Trophoblast cell (in vitro differentiated cells and primary cell): ENCODE data around the gene OR1A1.
"Not testable (repeated sequence)": the region's sequence is repeated elsewhere in the genome, so short reads cannot be mapped to it uniquely, and the experiment has no call there.

Experiments
- DNase-seq, 2 donors: peaks; one replicate each; pipeline ENCODE4 v3.0.0-alpha.2; 2016
- H2AFZ ChIP-seq: 2 replicates; pipeline ENCODE4 v1.6.1; 2013; ENCODE audit warnings: low read length, moderate library complexity, mild to moderate bottlenecking; ENCODE audit not compliant: insufficient read depth, poor library complexity
- H2AK5ac ChIP-seq: 2 replicates; pipeline ENCODE4 v1.6.1; 2013; ENCODE audit warnings: mild to moderate bottlenecking, low read length
- H2BK120ac ChIP-seq: 2 replicates; pipeline ENCODE4 v1.6.1; 2013; ENCODE audit warnings: low read length, mild to moderate bottlenecking, moderate library complexity; ENCODE audit not compliant: insufficient read depth, poor library complexity
- H2BK12ac ChIP-seq: 2 replicates; pipeline ENCODE4 v1.6.1; 2013; ENCODE audit warnings: mild to moderate bottlenecking, low read length, moderate library complexity
- H2BK5ac ChIP-seq: 2 replicates; pipeline ENCODE4 v1.6.1; 2013; ENCODE audit warnings: low read length, low read depth, moderate library complexity, mild to moderate bottlenecking; ENCODE audit not compliant: poor library complexity
- H3K14ac ChIP-seq: 2 replicates; pipeline ENCODE4 v1.6.1; 2013; ENCODE audit warnings: mild to moderate bottlenecking, low read length
- H3K18ac ChIP-seq: 2 replicates; pipeline ENCODE4 v1.6.1; 2013; ENCODE audit warnings: mild to moderate bottlenecking, low read length
- H3K23ac ChIP-seq: 2 replicates; pipeline ENCODE4 v1.6.1; 2013; ENCODE audit warnings: low read length
- H3K27ac ChIP-seq: 2 replicates; pipeline ENCODE4 v1.5.1; 2013; ENCODE audit warnings: low read depth, mild to moderate bottlenecking, inconsistent platforms, low read length, moderate library complexity
- H3K27me3 ChIP-seq: 2 replicates; pipeline ENCODE4 v1.6.1; 2013; ENCODE audit warnings: inconsistent platforms, mild to moderate bottlenecking, low read length, moderate library complexity; ENCODE audit not compliant: insufficient read depth
- H3K36me3 ChIP-seq, 2 experiments: 1 replicate in 1 of 2; 2 replicates in 1 of 2; pipeline ENCODE4 v1.6.1; 2013; ENCODE audit warnings: low read length in 2 of 2, mild to moderate bottlenecking in 2 of 2, moderate library complexity in 1 of 2; ENCODE audit not compliant: insufficient read depth in 2 of 2, control insufficient read depth in 1 of 2
- H3K4ac ChIP-seq: 2 replicates; pipeline ENCODE4 v1.6.1; 2013; ENCODE audit warnings: low read depth, mild to moderate bottlenecking, low read length, moderate library complexity
- H3K4me1 ChIP-seq, 2 experiments: 1 replicate in 1 of 2; 2 replicates in 1 of 2; pipeline ENCODE4 v1.6.1; 2013; ENCODE audit warnings: low read length in 2 of 2, mild to moderate bottlenecking in 2 of 2, moderate library complexity in 1 of 2; ENCODE audit not compliant: insufficient read depth in 2 of 2, control insufficient read depth in 1 of 2
- H3K4me2 ChIP-seq: 2 replicates; pipeline ENCODE4 v1.6.1; 2013; ENCODE audit warnings: inconsistent platforms, mild to moderate bottlenecking, low read length, moderate library complexity
- H3K4me3 ChIP-seq: 2 replicates; pipeline ENCODE4 v1.5.1; 2013; ENCODE audit warnings: mild to moderate bottlenecking, low read depth, low read length, inconsistent platforms
- H3K79me1 ChIP-seq: one replicate; pipeline ENCODE4 v1.6.1; 2013; ENCODE audit warnings: low read length
- H3K79me2 ChIP-seq: 2 replicates; pipeline ENCODE4 v1.6.1; 2013; ENCODE audit warnings: low read length, mild to moderate bottlenecking; ENCODE audit not compliant: control insufficient read depth, insufficient read depth, poor library complexity
- H3K9ac ChIP-seq: 2 replicates; pipeline ENCODE4 v1.6.1; 2013; ENCODE audit warnings: mild to moderate bottlenecking, low read length
- H3K9me3 ChIP-seq: 2 replicates; pipeline ENCODE4 v1.6.1; 2013; ENCODE audit warnings: low read depth, mild to moderate bottlenecking, control low read depth, inconsistent platforms, low read length; ENCODE audit not compliant: insufficient read depth
- H4K12ac ChIP-seq: 2 replicates; pipeline ENCODE4 v1.6.1; 2013; ENCODE audit warnings: low read depth, mild to moderate bottlenecking, low read length, moderate library complexity
- H4K8ac ChIP-seq: 2 replicates; pipeline ENCODE4 v1.6.1; 2013; ENCODE audit warnings: low read depth, mild to moderate bottlenecking, low read length, moderate library complexity
- H4K91ac ChIP-seq: one replicate; pipeline ENCODE4 v1.6.1; 2013; ENCODE audit warnings: low read depth, mild to moderate bottlenecking, low read length, moderate library complexity
- WGBS: extraction: QIAGEN DNeasy Blood & Tissue Kit; methylation state at CpG from one replicate; pipeline ENCODE4 v1.1.7; 2013; ENCODE audit warnings: missing lambda C conversion rate; ENCODE audit not compliant: insufficient read length, insufficient coverage; ENCODE audit errors: extremely low coverage; 5-methylcytosine and 5-hydroxymethylcytosine counted together

The OR1A1 gene

GRCh38 chr17:3208484-3208883 is 1.0 kb downstream of the OR1A1 start:
- Histone ChIP-seq H3K4me3 (no peak overlapping the region), H3K4me1 (no peaks in the 10 kb centered on the region), H4K91ac (no peak overlapping the region), H3K79me1 (no peaks in the 10 kb centered on the region), H3K18ac (no peak overlapping the region), H2BK120ac (no peak overlapping the region), H3K79me2 (no peaks in the 10 kb centered on the region), H3K23ac (no peak overlapping the region), H4K12ac (no peak overlapping the region), H3K9ac (no peak overlapping the region), H4K8ac (no peak overlapping the region), H3K14ac (no peak overlapping the region), H3K4me2 (no peak overlapping the region), H3K27ac (no peak overlapping the region), H2BK5ac (no peak overlapping the region), H2AFZ (no peak overlapping the region), H3K36me3 (no peaks in the 10 kb centered on the region), H2BK12ac (no peak overlapping the region), H3K9me3 (peaks cover 5% of the 10 kb centered on the region), H3K27me3 (no peaks in the 10 kb centered on the region), H3K4ac (no peak overlapping the region), H2AK5ac (no peak overlapping the region)
- no CpG with 5 or more reads among the region's 6 CpGs for WGBS
- no peak for DNase-seq

GRCh38 chr17:3213001-3213400 is 5.5 kb downstream of the OR1A1 start:
- no peak overlapping the region for H4K8ac ChIP-seq
- WGBS, result no CpG with 5 or more reads among the region's 3 CpGs
- no peak overlapping the region for H2BK5ac ChIP-seq
- H3K4me2 ChIP-seq, result no peak overlapping the region
- H4K12ac ChIP-seq, result no peak overlapping the region
- no peak overlapping the region for H3K4me3 ChIP-seq
- no peak overlapping the region for H3K14ac ChIP-seq
- H2AK5ac ChIP-seq, result no peak overlapping the region
- no peak overlapping the region for H3K4ac ChIP-seq
- H2BK120ac ChIP-seq, result no peak overlapping the region
- no peak overlapping the region for H2AFZ ChIP-seq
- no peak overlapping the region for H3K27ac ChIP-seq
- H3K23ac ChIP-seq, result no peak overlapping the region
- DNase-seq, result no peak
- peaks cover 10% of the 10 kb centered on the region for H3K9me3 ChIP-seq
- H3K36me3 ChIP-seq, result no peaks in the 10 kb centered on the region
- H2BK12ac ChIP-seq, result no peak overlapping the region
- H3K79me1 ChIP-seq, result no peaks in the 10 kb centered on the region
- no peaks in the 10 kb centered on the region for H3K27me3 ChIP-seq
- H3K4me1 ChIP-seq, result no peaks in the 10 kb centered on the region
- no peak overlapping the region for H3K18ac ChIP-seq
- H3K9ac ChIP-seq, result no peak overlapping the region
- H4K91ac ChIP-seq, result no peak overlapping the region
- no peaks in the 10 kb centered on the region for H3K79me2 ChIP-seq

- H3K9ac ChIP-seq, result no peak overlapping the region
- H4K8ac ChIP-seq, result no peak overlapping the region
- H3K18ac ChIP-seq, result no peak overlapping the region
- H2BK12ac ChIP-seq, result no peak overlapping the region
- H3K79me2 ChIP-seq, result no peaks in the 10 kb centered on the region
- H3K4me3 ChIP-seq, result no peak overlapping the region
- no peak overlapping the region for H3K23ac ChIP-seq
- H4K12ac ChIP-seq, result no peak overlapping the region
- H3K27me3 ChIP-seq, result no peaks in the 10 kb centered on the region
- H3K4me2 ChIP-seq, result no peak overlapping the region
- H2AK5ac ChIP-seq, result no peak overlapping the region
- H3K4ac ChIP-seq, result no peak overlapping the region
- H3K9me3 ChIP-seq, result peaks cover 7% of the 10 kb centered on the region
- no peak overlapping the region for H2BK5ac ChIP-seq
- no CpG with 5 or more reads among the region's 6 CpGs for WGBS
- H3K36me3 ChIP-seq, result no peaks in the 10 kb centered on the region
- no peak overlapping the region for H2AFZ ChIP-seq
- no peak overlapping the region for H4K91ac ChIP-seq
- H3K27ac ChIP-seq, result no peak overlapping the region
- DNase-seq, result no peak
- H3K14ac ChIP-seq, result no peak overlapping the region
- H3K79me1 ChIP-seq, result no peaks in the 10 kb centered on the region
- H3K4me1 ChIP-seq, result no peaks in the 10 kb centered on the region
- no peak overlapping the region for H2BK120ac ChIP-seq
Measured at GRCh38 chr17:3213587-3213986, 6.1 kb downstream of the OR1A1 start.

GRCh38 chr17:3219978-3220377 is 12.5 kb downstream of the OR1A1 start:
- not testable (repeated sequence) for H3K23ac ChIP-seq, H3K4me3 ChIP-seq, H2AK5ac ChIP-seq, H4K8ac ChIP-seq, H3K79me1 ChIP-seq, H3K18ac ChIP-seq, DNase-seq, H3K27me3 ChIP-seq, H3K9ac ChIP-seq, H3K27ac ChIP-seq, H3K4me1 ChIP-seq, H2AFZ ChIP-seq, H2BK5ac ChIP-seq, H3K4ac ChIP-seq, H3K36me3 ChIP-seq, H3K4me2 ChIP-seq, H3K9me3 ChIP-seq, H2BK12ac ChIP-seq, H4K12ac ChIP-seq, H4K91ac ChIP-seq, H3K79me2 ChIP-seq, H3K14ac ChIP-seq, H2BK120ac ChIP-seq
- WGBS, result no CpG with 5 or more reads among the region's 3 CpGs
